Fibroblast of peridontal ligament (primary cell): Measurements from ENCODE around the gene MUC5AC.
"Not testable (repeated sequence)": the region's sequence is repeated elsewhere in the genome, so short reads cannot be mapped to it uniquely, and the experiment has no call there.

Source experiments
- DNase-seq: peaks from one replicate; pipeline ENCODE4 v3.0.0-alpha.2; 2010; ENCODE audit errors: extremely low read depth

MUC5AC gene

GRCh38 chr11:1157645-1158591 is at the start of gene MUC5AC:
Gene MUC5AC, plus strand, starts transcription at chr11:1157953. Its CDS starts 47 bp downstream, at chr11:1158000.
- no peak for DNase-seq

- no peak for DNase-seq
Measured at GRCh38 chr11:1108246-1108900, 49.4 kb upstream of the MUC5AC start.

- DNase-seq = no peak
Measured at GRCh38 chr11:1109101-1109917, 48.4 kb upstream of the MUC5AC start.

- no peak for DNase-seq
Measured at GRCh38 chr11:1109918-1110705, 47.6 kb upstream of the MUC5AC start.

- no peak for DNase-seq
Measured at GRCh38 chr11:1111545-1112212, 46.1 kb upstream of the MUC5AC start.

GRCh38 chr11:1112351-1113191 is 45.2 kb upstream of the MUC5AC start:
- DNase-seq = no peak

GRCh38 chr11:1113405-1114201 is 44.1 kb upstream of the MUC5AC start:
- DNase-seq = no peak

GRCh38 chr11:1115292-1115691 is 42.5 kb upstream of the MUC5AC start:
- DNase-seq = not testable (repeated sequence)

- DNase-seq = no peak
Measured at GRCh38 chr11:1116104-1116503, 41.6 kb upstream of the MUC5AC start.

- no peak for DNase-seq
Measured at GRCh38 chr11:1116666-1117390, 40.9 kb upstream of the MUC5AC start.

GRCh38 chr11:1117992-1118391 is 39.8 kb upstream of the MUC5AC start:
- no peak for DNase-seq

GRCh38 chr11:1118755-1119603 is 38.8 kb upstream of the MUC5AC start:
- no peak for DNase-seq

- DNase-seq = no peak
Measured at GRCh38 chr11:1119604-1120146, 38.1 kb upstream of the MUC5AC start.

- no peak for DNase-seq
Measured at GRCh38 chr11:1120532-1121330, 37.0 kb upstream of the MUC5AC start.

- no peak for DNase-seq
Measured at GRCh38 chr11:1121331-1121812, 36.4 kb upstream of the MUC5AC start.
